ENCODE results near the gene CDS1. TPM values are rescaled to one million over a fixed set of nuclear protein-coding genes. Genes with fewer than 3 reads are reported as not detected.

CDS1 gene
- total and polyA plus RNA-seq, 2 donors (not counting 3 experiments of a cell fraction or from before 2014, with no cell fraction given), result 0.01 TPM; not detected in 1

DNA sequence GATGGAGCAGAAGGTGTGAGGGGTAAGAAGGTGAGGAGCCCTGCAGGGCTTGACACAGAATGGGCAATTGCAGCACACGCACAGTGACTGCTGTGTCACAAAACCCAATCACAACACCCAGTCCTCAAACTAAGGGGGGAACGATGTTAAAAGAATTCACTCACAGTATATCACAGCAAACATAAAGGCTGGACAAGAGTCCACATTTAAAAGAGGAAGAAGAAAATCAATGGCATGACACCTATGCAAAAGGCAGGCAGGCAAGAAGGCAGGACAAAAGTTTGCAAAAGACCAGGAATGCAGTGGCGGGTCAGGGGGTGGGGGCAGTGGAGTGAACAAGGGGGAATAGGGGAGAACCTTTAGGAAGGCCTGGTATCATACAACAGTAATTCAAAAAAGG is 77.7 kb downstream of the CDS1 start:
- ChIA-PET CTCF (no interaction called here), POLR2A (no interaction called here)
- peaks cover 0 to 2% of the 10 kb centered on the region in 2 experiments for H3K36me3 ChIP-seq (ENCODE audit: control insufficient read depth in 2 of 2, extremely low read depth in 1 of 2, insufficient read depth in 2 of 2, low read length in 2 of 2)
- no peak overlapping the region for H2AFZ ChIP-seq (ENCODE audit: low read depth, low read length)
- H3K27ac ChIP-seq (ENCODE audit: insufficient read depth, low read depth, low read length), result no peak overlapping the region
- H3K4me3 ChIP-seq (replicated peaks in 1 of 3; ENCODE audit: insufficient read depth in 1 of 3, low read depth in 1 of 3, low read length in 3 of 3), result no peak overlapping the region
- DNase-seq (ENCODE audit: low read depth, low spot score) (no peak), FAIRE-seq (no peak)
- no peaks in the 10 kb centered on the region for H3K4me1 ChIP-seq (ENCODE audit: control insufficient read depth, extremely low read depth, insufficient read depth, low read length)
- dilution Hi-C loops (cut with MboI; ENCODE audit: extremely low pct_ligation_motif_present, low sequenced_read_pairs), result no loop called here
- no peak overlapping the region for H3K9ac ChIP-seq (replicated peaks; ENCODE audit: extremely low read depth, insufficient read depth, low read length)
- H3K9me3 ChIP-seq (replicated peaks; ENCODE audit: control insufficient read depth, insufficient read depth, low read length), result no peaks in the 10 kb centered on the region
- no peaks in the 10 kb centered on the region for H3K9me1 ChIP-seq (replicated peaks; ENCODE audit: control insufficient read depth, extremely low read depth, insufficient read depth, low read length)
- no peaks in the 10 kb centered on the region for H3K79me2 ChIP-seq (ENCODE audit: control insufficient read depth, insufficient read depth, low read length)
- no peaks in the 10 kb centered on the region for H3K27me3 ChIP-seq (ENCODE audit: control insufficient read depth in 2 of 2, insufficient read depth in 2 of 2, low read length in 2 of 2)
- no TSS peak for BruUV-seq (replicated peaks)
- no peaks in the 10 kb centered on the region for H4K20me1 ChIP-seq (replicated peaks; ENCODE audit: control insufficient read depth, extremely low read depth, insufficient read depth, low read length)
- intact Hi-C loops (cut with micrococcal nuclease), result no loop called here
- H3K4me2 ChIP-seq (ENCODE audit: insufficient read depth, low read length), result no peak overlapping the region
- TF ChIP-seq FOS (IDR thresholded peaks at IDR 0.05; ENCODE audit: borderline replicate concordance, insufficient read depth, low read length), result no peak
- TF ChIP-seq MYC (IDR thresholded peaks at IDR 0.05; ENCODE audit: low read depth, low read length), result no peak
- TF ChIP-seq EZH2 (IDR thresholded peaks at IDR 0.05; ENCODE audit: borderline replicate concordance, low read depth, low read length, severe bottlenecking), result no peak
- TF ChIP-seq JUN (IDR thresholded peaks at IDR 0.05; ENCODE audit: borderline replicate concordance, insufficient read depth, insufficient read length, low read depth), result no peak
- no peak for TF ChIP-seq POLR2A (IDR thresholded peaks at IDR 0.05; ENCODE audit: low read depth, low read length)
- TF ChIP-seq, protein P1, sequence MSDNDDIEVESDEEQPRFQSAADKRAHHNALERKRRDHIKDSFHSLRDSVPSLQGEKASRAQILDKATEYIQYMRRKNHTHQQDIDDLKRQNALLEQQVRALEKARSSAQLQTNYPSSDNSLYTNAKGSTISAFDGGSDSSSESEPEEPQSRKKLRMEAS (IDR thresholded peaks at IDR 0.05; ENCODE audit: insufficient read depth, insufficient read length), result no peak
- TF ChIP-seq, protein P2, sequence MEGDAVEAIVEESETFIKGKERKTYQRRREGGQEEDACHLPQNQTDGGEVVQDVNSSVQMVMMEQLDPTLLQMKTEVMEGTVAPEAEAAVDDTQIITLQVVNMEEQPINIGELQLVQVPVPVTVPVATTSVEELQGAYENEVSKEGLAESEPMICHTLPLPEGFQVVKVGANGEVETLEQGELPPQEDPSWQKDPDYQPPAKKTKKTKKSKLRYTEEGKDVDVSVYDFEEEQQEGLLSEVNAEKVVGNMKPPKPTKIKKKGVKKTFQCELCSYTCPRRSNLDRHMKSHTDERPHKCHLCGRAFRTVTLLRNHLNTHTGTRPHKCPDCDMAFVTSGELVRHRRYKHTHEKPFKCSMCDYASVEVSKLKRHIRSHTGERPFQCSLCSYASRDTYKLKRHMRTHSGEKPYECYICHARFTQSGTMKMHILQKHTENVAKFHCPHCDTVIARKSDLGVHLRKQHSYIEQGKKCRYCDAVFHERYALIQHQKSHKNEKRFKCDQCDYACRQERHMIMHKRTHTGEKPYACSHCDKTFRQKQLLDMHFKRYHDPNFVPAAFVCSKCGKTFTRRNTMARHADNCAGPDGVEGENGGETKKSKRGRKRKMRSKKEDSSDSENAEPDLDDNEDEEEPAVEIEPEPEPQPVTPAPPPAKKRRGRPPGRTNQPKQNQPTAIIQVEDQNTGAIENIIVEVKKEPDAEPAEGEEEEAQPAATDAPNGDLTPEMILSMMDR (IDR thresholded peaks at IDR 0.05; ENCODE audit: extremely low read depth in 1 of 2, insufficient read depth in 1 of 2, low read depth in 1 of 2, low read length in 2 of 2), result no peak
- TF ChIP-seq POLR2AphosphoS5 (IDR thresholded peaks at IDR 0.05; ENCODE audit: insufficient read depth, low read depth, low read length), result no peak
- TF ChIP-seq GATA2 (IDR thresholded peaks at IDR 0.05; ENCODE audit: insufficient read depth, insufficient read length, low read depth, low read length), result no peak
